C4-2B (cell line): ENCODE results near the gene MLLT10.

ENCODE experiments used
- H3K27ac ChIP-seq: fragments of 450-650 bp; 2 replicates; pipeline ENCODE4 v1.5.1; 2017
- ZFX ChIP-seq: fragments of 450-650 bp; IDR thresholded peaks from 2 replicates; pipeline ENCODE4 v1.6.1; 2017
- TF ChIP-seq, protein P1 (sequence below): fragments of 450-650 bp; conservative IDR thresholded peaks from 2 replicates; pipeline ENCODE4 v1.5.1; 2017; ENCODE audit warnings: mild to moderate bottlenecking

MLLT10 gene

DNA sequence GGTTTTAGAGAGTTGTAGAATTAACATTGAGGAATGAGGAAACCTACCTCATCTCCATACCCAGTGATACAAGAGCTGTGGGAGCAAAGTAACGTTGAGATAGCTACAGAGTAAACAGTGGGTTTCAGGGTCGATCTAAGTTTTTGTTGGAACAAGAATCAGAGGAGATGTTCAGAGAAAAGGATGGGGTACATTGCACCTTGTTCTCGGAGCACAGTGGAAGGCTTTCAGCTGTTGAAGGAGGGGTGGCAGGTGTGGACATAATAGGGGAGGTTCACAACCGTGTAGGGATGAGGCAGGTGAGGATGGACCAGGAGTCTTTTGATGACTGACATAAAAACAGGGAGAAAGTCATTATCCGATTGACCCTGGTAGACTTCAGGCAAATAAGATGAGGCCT is 121.7 kb downstream of the MLLT10 start:
- no peak overlapping the region for H3K27ac ChIP-seq
- TF ChIP-seq, protein P1, sequence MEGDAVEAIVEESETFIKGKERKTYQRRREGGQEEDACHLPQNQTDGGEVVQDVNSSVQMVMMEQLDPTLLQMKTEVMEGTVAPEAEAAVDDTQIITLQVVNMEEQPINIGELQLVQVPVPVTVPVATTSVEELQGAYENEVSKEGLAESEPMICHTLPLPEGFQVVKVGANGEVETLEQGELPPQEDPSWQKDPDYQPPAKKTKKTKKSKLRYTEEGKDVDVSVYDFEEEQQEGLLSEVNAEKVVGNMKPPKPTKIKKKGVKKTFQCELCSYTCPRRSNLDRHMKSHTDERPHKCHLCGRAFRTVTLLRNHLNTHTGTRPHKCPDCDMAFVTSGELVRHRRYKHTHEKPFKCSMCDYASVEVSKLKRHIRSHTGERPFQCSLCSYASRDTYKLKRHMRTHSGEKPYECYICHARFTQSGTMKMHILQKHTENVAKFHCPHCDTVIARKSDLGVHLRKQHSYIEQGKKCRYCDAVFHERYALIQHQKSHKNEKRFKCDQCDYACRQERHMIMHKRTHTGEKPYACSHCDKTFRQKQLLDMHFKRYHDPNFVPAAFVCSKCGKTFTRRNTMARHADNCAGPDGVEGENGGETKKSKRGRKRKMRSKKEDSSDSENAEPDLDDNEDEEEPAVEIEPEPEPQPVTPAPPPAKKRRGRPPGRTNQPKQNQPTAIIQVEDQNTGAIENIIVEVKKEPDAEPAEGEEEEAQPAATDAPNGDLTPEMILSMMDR, result no peak

DNA sequence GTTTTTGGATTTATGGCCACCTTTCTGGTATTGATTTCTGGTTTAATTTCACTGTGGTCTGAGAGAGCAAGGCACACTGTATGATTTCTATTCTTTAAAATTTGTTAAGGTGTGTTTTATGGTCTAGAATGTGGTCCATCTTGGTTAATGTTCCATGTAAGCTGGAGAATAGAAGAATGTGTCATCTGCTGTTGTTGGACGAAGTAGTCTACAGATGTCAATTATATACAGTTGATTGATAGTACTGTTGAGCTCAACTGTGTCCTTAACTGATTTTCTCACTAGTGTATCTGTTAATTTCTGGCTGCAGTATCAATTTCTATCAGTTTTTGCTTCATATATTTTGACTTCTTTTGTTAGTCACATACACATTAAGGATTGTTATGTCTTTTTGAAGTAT is 127.1 kb downstream of the MLLT10 start:
- TF ChIP-seq, protein P1, result no peak
- no peak for TF ChIP-seq ZFX

DNA sequence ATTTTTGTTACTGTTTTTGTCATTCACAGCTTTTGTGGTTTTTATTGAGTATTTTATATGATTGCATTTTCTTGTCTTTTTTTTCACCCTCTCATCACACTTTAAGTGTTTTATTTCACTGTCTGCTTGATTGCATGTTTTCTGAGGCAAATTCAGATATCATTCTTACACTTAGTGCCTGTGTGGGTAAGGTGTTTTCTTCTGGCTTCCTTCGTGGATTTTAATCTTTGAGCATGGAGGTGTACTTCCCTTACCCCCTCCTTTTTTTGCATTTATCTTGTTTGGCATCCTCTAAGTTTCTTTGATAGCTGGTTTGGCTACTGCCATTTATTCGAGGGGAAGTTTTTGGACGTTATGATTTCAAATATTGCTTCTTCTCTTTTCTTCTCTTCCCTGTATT is 127.9 kb downstream of the MLLT10 start:
- TF ChIP-seq ZFX, result no peak
- TF ChIP-seq, protein P1, result no peak
- H3K27ac ChIP-seq, result no peak overlapping the region

More for the DNA sequence above, 127.1 kb downstream of the MLLT10 start:
- H3K27ac ChIP-seq, result no peak overlapping the region

DNA sequence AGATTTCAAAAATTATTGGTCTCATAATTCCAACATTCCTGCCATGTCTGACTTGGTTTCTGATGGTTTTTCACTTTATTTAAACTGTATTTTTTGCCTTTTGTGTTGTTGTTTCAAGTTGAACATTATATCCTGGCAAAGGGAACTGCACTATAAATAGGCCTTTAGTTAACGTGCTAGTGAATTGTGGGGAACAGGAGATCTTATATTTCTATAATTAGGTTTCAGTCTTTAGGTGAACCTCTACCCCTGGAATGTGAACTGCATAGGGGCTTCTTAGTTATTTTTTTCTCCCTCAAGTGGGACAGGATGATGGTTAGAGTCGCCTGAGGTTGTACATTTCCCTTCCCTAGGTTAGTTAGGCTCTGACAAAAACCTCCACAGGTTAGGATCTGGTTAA is 128.6 kb downstream of the MLLT10 start:
- H3K27ac ChIP-seq, result no peak overlapping the region
- TF ChIP-seq, protein P1, result no peak
- no peak for TF ChIP-seq ZFX

DNA sequence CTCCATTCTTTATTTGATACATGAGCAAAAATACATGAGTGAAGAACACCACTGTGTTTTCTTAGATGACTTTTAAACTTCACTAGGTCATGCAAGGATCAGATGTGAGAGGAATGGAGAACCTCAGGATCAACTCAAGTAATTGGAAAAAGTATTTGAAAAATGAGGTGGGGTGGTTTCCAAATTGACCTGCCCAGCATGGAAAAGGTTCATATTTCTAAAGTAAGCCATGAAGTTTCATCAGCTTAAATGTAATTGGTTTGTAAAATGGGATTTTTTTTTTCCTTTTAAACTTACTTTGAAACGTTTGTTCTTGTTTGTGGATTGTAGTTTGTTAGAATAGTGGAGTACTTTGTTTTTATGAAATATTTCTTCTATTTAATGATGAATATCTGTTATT is 134.8 kb downstream of the MLLT10 start:
- no peak overlapping the region for H3K27ac ChIP-seq
- TF ChIP-seq ZFX, result no peak
- TF ChIP-seq, protein P1, result no peak

DNA sequence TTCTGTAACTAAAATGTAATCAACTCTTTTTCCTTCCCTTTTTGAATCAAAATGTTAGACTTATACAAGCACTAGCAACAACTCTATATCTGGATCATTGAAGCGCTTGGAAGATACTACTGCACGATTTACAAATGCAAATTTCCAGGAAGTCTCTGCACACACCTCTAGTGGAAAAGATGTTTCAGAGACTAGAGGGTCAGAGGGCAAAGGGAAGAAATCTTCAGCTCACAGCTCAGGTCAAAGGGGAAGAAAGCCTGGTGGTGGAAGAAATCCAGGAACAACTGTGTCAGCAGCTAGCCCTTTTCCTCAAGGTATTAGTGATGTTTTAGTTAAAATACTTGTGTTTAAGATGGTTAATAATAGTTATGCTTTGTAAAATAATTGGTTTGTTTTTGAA is 136.4 kb downstream of the MLLT10 start:
- H3K27ac ChIP-seq, result no peak overlapping the region
- no peak for TF ChIP-seq ZFX
- TF ChIP-seq, protein P1, result no peak

DNA sequence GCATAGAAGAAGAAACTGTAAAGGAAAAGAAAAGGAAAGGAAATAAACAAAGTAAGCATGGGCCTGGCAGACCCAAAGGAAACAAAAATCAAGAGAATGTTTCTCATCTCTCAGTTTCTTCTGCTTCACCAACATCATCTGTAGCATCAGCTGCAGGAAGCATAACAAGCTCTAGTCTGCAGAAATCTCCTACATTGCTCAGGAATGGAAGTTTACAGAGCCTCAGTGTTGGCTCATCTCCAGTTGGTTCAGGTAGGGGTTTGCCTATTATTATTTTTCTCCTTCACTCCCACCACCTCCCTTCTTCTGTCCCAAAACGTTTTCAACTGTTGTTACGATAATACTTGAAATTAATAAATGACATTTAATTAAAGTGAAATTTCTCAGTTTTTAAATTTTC is 139.6 kb downstream of the MLLT10 start:
- no peak overlapping the region for H3K27ac ChIP-seq
- TF ChIP-seq ZFX, result no peak
- TF ChIP-seq, protein P1, result no peak
